Measurements from ENCODE around the gene ACSM2A. TPM values are rescaled to one million over a fixed set of nuclear protein-coding genes. Genes with fewer than 3 reads are reported as not detected.

ACSM2A gene
- total and polyA plus RNA-seq, 2 of the 4 experiments (the other 2 are of a cell fraction): not detected

DNA sequence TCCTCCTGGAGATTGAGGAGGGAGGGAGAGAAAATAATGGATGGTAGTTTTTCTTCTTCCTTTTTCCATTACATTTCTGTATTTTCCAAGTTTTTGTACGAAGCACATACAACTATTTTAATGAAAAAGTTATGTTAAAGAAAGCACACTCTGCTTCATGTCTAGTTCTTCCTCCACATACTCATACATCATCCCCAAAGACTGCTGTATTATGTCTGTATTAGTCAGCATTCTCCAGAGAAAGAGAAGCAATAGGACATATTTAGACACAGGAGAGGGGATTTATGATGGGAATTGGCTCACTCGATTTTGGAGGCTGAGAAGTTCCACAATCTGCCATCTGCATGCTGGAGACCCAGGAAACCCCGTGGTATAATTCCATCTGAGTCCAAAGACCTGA is 10.1 kb upstream of the ACSM2A start:
- POLR2A ChIA-PET (ENCODE audit: unreplicated experiment): no interaction called here
- Histone ChIP-seq H3K56ac (ENCODE audit: extremely low read depth, insufficient read depth, low read length) (no peak overlapping the region), H2BK20ac (ENCODE audit: low read depth, low read length) (no peak overlapping the region), H3K23ac (ENCODE audit: low read depth, low read length) (no peak overlapping the region), H4K8ac (ENCODE audit: low read depth in 2 of 2, low read length in 2 of 2) (no peak overlapping the region), H4K91ac (ENCODE audit: insufficient read depth, low read depth, low read length) (no peak overlapping the region), H2BK120ac (ENCODE audit: low read depth, low read length) (no peak overlapping the region), H2AFZ (replicated peaks; ENCODE audit: low read length, poor library complexity) (no peak overlapping the region), H3K9me1 (ENCODE audit: insufficient read depth, low read length) (no peaks in the 10 kb centered on the region), H3K4ac (ENCODE audit: low read depth, low read length) (no peak overlapping the region), H3K18ac (ENCODE audit: low read depth, low read length) (no peak overlapping the region), H4K5ac (ENCODE audit: low read depth, low read length) (no peak overlapping the region), H4K20me1 (ENCODE audit: insufficient read depth, low read length) (no peaks in the 10 kb centered on the region), H3K9ac (ENCODE audit: low read depth, low read length) (no peak overlapping the region), H3K9me3 (ENCODE audit: control insufficient read depth, insufficient read depth, low read length) (no peaks in the 10 kb centered on the region), H2AK5ac (ENCODE audit: low read depth, low read length) (no peak overlapping the region), H3K36me3 (ENCODE audit: control insufficient read depth, insufficient read depth, low read length) (no peaks in the 10 kb centered on the region), H3K4me3 (ENCODE audit: insufficient read depth, low read depth, low read length) (no peak overlapping the region), H2BK15ac (ENCODE audit: low read depth, low read length) (no peak overlapping the region), H3K27ac (ENCODE audit: insufficient read depth, low read length) (no peak overlapping the region), H3K79me1 (ENCODE audit: low read depth in 1 of 2, low read length in 2 of 2) (no peaks in the 10 kb centered on the region), H3K4me1 (ENCODE audit: control insufficient read depth, insufficient read depth, low read length) (no peaks in the 10 kb centered on the region), H3K27me3 (ENCODE audit: control insufficient read depth, insufficient read depth, low read length) (no peaks in the 10 kb centered on the region), H2AK9ac (replicated peaks; ENCODE audit: low read depth, low read length, poor library complexity) (no peak overlapping the region), H3K14ac (replicated peaks; ENCODE audit: low read depth, low read length) (no peak overlapping the region), H3K4me2 (ENCODE audit: low read depth, low read length) (no peak overlapping the region), H2BK5ac (ENCODE audit: low read depth, low read length, poor library complexity, severe bottlenecking) (no peak overlapping the region)
- BruUV-seq (replicated peaks): no TSS peak
- ATAC-seq (ENCODE audit: low read depth) (no peak), DNase-seq (no peak)
- in situ Hi-C loops (cut with MboI; ENCODE audit: low sequenced_read_pairs) (no loop called here), intact Hi-C loops (cut with micrococcal nuclease) (no loop called here), dilution Hi-C loops (cut with HindIII; ENCODE audit: low sequenced_read_pairs, unreplicated experiment) (no loop called here)
- TF ChIP-seq CEBPB (IDR thresholded peaks at IDR 0.05; ENCODE audit: low read depth, low read length): no peak
- TF ChIP-seq RAD21 (IDR thresholded peaks at IDR 0.05; ENCODE audit: low read length): no peak
- TF ChIP-seq BHLHE40 (IDR thresholded peaks at IDR 0.05; ENCODE audit: low read depth, low read length): no peak
- TF ChIP-seq RFX5 (IDR thresholded peaks at IDR 0.05; ENCODE audit: low read depth, low read length): no peak
- TF ChIP-seq NFE2L2 (IDR thresholded peaks at IDR 0.05; ENCODE audit: low read depth, low read length): no peak
- no peak for TF ChIP-seq POLR2A (IDR thresholded peaks at IDR 0.05; ENCODE audit: low read depth, low read length)
- TF ChIP-seq, protein P1, sequence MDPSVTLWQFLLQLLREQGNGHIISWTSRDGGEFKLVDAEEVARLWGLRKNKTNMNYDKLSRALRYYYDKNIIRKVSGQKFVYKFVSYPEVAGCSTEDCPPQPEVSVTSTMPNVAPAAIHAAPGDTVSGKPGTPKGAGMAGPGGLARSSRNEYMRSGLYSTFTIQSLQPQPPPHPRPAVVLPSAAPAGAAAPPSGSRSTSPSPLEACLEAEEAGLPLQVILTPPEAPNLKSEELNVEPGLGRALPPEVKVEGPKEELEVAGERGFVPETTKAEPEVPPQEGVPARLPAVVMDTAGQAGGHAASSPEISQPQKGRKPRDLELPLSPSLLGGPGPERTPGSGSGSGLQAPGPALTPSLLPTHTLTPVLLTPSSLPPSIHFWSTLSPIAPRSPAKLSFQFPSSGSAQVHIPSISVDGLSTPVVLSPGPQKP (IDR thresholded peaks at IDR 0.05; ENCODE audit: borderline replicate concordance, low read depth, low read length): no peak
- TF ChIP-seq MAFK (IDR thresholded peaks at IDR 0.05; ENCODE audit: low read depth, low read length): no peak
- TF ChIP-seq, protein P2, sequence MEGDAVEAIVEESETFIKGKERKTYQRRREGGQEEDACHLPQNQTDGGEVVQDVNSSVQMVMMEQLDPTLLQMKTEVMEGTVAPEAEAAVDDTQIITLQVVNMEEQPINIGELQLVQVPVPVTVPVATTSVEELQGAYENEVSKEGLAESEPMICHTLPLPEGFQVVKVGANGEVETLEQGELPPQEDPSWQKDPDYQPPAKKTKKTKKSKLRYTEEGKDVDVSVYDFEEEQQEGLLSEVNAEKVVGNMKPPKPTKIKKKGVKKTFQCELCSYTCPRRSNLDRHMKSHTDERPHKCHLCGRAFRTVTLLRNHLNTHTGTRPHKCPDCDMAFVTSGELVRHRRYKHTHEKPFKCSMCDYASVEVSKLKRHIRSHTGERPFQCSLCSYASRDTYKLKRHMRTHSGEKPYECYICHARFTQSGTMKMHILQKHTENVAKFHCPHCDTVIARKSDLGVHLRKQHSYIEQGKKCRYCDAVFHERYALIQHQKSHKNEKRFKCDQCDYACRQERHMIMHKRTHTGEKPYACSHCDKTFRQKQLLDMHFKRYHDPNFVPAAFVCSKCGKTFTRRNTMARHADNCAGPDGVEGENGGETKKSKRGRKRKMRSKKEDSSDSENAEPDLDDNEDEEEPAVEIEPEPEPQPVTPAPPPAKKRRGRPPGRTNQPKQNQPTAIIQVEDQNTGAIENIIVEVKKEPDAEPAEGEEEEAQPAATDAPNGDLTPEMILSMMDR (conservative IDR thresholded peaks at IDR 0.05; ENCODE audit: low read depth, low read length): no peak
- TF ChIP-seq MAZ (IDR thresholded peaks at IDR 0.05; ENCODE audit: borderline replicate concordance, low read depth, low read length): no peak
- no peak for TF ChIP-seq SMC3 (IDR thresholded peaks at IDR 0.05; ENCODE audit: low read depth, low read length)
- no peak for TF ChIP-seq FOS (IDR thresholded peaks at IDR 0.05; ENCODE audit: low read depth, low read length)
- TF ChIP-seq, protein P3, sequence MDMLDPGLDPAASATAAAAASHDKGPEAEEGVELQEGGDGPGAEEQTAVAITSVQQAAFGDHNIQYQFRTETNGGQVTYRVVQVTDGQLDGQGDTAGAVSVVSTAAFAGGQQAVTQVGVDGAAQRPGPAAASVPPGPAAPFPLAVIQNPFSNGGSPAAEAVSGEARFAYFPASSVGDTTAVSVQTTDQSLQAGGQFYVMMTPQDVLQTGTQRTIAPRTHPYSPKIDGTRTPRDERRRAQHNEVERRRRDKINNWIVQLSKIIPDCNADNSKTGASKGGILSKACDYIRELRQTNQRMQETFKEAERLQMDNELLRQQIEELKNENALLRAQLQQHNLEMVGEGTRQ (IDR thresholded peaks at IDR 0.05; ENCODE audit: low read depth, low read length): no peak
- TF ChIP-seq MXI1 (IDR thresholded peaks at IDR 0.05; ENCODE audit: borderline replicate concordance, low read depth, low read length): no peak
- TF ChIP-seq RCOR1 (IDR thresholded peaks at IDR 0.05; ENCODE audit: insufficient replicate concordance, low read length): no peak
- TF ChIP-seq CHD1 (IDR thresholded peaks at IDR 0.05; ENCODE audit: low read depth, low read length): no peak
- 0% methylated on average over 1 of the region's 3 CpGs; no CpG with 5 or more reads in 1 of the 2 experiments for WGBS, 2 experiments (ENCODE audit: extremely low coverage in 2 of 2, insufficient read length in 1 of 2)
- CTCF ChIA-PET: no interaction called here
